Measurements from ENCODE around the gene NXF1. TPM values are rescaled to one million over a fixed set of nuclear protein-coding genes. Genes with fewer than 3 reads are reported as not detected.

The NXF1 gene
- total and polyA plus RNA-seq, 10 of the 15 experiments (the other 5 are each of a cell fraction or from before 2014, with no cell fraction given), result 20.7 to 84.9 (median 40.6) TPM

DNA sequence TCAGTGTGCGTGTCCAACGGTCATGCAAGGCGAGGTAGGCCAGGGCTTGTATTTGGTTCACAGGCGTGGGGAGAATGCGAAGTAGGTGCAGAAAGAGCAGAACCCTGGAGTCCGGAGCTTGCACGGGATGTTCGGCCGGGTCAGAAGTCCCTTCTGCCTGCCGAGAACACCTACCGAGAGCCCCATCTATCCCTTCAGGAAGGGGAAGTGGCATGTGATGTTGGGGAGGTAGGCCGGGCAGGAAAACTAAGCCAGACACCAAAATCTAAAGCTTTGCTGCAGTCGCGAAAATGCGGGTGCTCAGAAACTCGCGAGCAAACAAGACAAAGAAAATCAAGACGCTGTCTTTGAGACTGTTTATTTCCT lies 34.5 kb downstream of the NXF1 start (continued):
- TF ChIP-seq, protein P1, sequence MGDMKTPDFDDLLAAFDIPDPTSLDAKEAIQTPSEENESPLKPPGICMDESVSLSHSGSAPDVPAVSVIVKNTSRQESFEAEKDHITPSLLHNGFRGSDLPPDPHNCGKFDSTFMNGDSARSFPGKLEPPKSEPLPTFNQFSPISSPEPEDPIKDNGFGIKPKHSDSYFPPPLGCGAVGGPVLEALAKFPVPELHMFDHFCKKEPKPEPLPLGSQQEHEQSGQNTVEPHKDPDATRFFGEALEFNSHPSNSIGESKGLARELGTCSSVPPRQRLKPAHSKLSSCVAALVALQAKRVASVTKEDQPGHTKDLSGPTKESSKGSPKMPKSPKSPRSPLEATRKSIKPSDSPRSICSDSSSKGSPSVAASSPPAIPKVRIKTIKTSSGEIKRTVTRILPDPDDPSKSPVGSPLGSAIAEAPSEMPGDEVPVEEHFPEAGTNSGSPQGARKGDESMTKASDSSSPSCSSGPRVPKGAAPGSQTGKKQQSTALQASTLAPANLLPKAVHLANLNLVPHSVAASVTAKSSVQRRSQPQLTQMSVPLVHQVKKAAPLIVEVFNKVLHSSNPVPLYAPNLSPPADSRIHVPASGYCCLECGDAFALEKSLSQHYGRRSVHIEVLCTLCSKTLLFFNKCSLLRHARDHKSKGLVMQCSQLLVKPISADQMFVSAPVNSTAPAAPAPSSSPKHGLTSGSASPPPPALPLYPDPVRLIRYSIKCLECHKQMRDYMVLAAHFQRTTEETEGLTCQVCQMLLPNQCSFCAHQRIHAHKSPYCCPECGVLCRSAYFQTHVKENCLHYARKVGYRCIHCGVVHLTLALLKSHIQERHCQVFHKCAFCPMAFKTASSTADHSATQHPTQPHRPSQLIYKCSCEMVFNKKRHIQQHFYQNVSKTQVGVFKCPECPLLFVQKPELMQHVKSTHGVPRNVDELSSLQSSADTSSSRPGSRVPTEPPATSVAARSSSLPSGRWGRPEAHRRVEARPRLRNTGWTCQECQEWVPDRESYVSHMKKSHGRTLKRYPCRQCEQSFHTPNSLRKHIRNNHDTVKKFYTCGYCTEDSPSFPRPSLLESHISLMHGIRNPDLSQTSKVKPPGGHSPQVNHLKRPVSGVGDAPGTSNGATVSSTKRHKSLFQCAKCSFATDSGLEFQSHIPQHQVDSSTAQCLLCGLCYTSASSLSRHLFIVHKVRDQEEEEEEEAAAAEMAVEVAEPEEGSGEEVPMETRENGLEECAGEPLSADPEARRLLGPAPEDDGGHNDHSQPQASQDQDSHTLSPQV (IDR thresholded peaks at IDR 0.05), result no peak
- TF ChIP-seq ZNF207 (IDR thresholded peaks at IDR 0.05; ENCODE audit: borderline replicate concordance) (no peak; the same call in 1 of the 2 replicates), SMARCA5 (IDR thresholded peaks at IDR 0.05) (0 out of 2 replicates have a peak, but pooled peaks have one; percentile 37), TCF3 (IDR thresholded peaks at IDR 0.05; ENCODE audit: borderline replicate concordance, insufficient read depth, low read depth, low read length) (no peak), CREM (IDR thresholded peaks at IDR 0.05; ENCODE audit: low read depth) (no peak; the same call in 1 of the 2 replicates)
- TF ChIP-seq, protein P2, sequence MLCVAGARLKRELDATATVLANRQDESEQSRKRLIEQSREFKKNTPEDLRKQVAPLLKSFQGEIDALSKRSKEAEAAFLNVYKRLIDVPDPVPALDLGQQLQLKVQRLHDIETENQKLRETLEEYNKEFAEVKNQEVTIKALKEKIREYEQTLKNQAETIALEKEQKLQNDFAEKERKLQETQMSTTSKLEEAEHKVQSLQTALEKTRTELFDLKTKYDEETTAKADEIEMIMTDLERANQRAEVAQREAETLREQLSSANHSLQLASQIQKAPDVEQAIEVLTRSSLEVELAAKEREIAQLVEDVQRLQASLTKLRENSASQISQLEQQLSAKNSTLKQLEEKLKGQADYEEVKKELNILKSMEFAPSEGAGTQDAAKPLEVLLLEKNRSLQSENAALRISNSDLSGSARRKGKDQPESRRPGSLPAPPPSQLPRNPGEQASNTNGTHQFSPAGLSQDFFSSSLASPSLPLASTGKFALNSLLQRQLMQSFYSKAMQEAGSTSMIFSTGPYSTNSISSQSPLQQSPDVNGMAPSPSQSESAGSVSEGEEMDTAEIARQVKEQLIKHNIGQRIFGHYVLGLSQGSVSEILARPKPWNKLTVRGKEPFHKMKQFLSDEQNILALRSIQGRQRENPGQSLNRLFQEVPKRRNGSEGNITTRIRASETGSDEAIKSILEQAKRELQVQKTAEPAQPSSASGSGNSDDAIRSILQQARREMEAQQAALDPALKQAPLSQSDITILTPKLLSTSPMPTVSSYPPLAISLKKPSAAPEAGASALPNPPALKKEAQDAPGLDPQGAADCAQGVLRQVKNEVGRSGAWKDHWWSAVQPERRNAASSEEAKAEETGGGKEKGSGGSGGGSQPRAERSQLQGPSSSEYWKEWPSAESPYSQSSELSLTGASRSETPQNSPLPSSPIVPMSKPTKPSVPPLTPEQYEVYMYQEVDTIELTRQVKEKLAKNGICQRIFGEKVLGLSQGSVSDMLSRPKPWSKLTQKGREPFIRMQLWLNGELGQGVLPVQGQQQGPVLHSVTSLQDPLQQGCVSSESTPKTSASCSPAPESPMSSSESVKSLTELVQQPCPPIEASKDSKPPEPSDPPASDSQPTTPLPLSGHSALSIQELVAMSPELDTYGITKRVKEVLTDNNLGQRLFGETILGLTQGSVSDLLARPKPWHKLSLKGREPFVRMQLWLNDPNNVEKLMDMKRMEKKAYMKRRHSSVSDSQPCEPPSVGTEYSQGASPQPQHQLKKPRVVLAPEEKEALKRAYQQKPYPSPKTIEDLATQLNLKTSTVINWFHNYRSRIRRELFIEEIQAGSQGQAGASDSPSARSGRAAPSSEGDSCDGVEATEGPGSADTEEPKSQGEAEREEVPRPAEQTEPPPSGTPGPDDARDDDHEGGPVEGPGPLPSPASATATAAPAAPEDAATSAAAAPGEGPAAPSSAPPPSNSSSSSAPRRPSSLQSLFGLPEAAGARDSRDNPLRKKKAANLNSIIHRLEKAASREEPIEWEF (IDR thresholded peaks at IDR 0.05; ENCODE audit: insufficient replicate concordance, low read depth, low read length), result no peak
